ENCODE data around the gene SOX5. TPM values are rescaled to one million over a fixed set of nuclear protein-coding genes. Genes with fewer than 3 reads are reported as not detected.

The SOX5 gene
- total and polyA plus RNA-seq, 2 of the 8 experiments (the other 6 are each of a cell fraction or from before 2014, with no cell fraction given): 2.2 to 2.6 TPM

DNA sequence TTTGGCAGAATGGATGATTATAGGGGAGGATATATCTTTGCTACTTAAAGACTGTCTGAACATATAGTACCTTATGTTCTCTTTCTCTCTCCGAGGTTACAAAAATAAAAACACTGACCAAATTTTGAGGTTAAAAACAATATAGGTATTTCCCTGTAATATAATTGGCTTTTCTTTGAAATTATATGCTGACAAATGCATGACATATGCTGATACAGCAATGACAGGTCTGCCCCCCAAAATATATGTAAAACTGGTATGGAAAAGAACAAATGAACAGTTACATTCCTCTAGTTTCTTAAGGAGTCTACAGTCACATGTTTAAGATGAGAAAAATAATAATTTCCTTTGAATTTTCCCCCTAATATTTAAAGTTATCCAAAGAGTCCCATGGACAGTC is 405.7 kb downstream of the SOX5 start:
- Histone ChIP-seq H2BK5ac (ENCODE audit: low read depth, low read length) (no peak overlapping the region), H4K5ac (ENCODE audit: insufficient read length, low read depth, low read length) (no peak overlapping the region), H3K27me3 (replicated peaks in 1 of 4; ENCODE audit: control insufficient read depth in 3 of 4, extremely low read depth in 1 of 4, insufficient read depth in 3 of 4, low read length in 3 of 4) (no peaks in the 10 kb centered on the region), H4K91ac (replicated peaks; ENCODE audit: insufficient read length, low read length) (no peak overlapping the region), H2BK120ac (replicated peaks; ENCODE audit: low read depth, low read length) (no peak overlapping the region), H3K4me2 (ENCODE audit: insufficient read depth in 1 of 2, low read depth in 2 of 2, low read length in 2 of 2) (no peak overlapping the region), H3K23me2 (ENCODE audit: low read depth, low read length) (no peaks in the 10 kb centered on the region), H3K4me1 (replicated peaks in 1 of 4; ENCODE audit: control insufficient read depth in 3 of 4, insufficient read depth in 4 of 4, low read length in 3 of 4) (no peaks in the 10 kb centered on the region; a peak in 1 of 7 replicates), H2AK5ac (ENCODE audit: low read depth, low read length) (no peak overlapping the region), H3K18ac (ENCODE audit: extremely low read depth, low read length) (no peak overlapping the region), H3K4ac (replicated peaks; ENCODE audit: insufficient read length, low read depth, low read length) (no peak overlapping the region), H3K14ac (ENCODE audit: insufficient read length) (no peak overlapping the region), H2BK12ac (ENCODE audit: low read depth, low read length) (no peak overlapping the region), H3K23ac (ENCODE audit: insufficient read length) (no peak overlapping the region), H2AFZ (ENCODE audit: low read length) (no peak overlapping the region), H3K79me1 (ENCODE audit: low read depth, low read length) (no peaks in the 10 kb centered on the region), H4K8ac (ENCODE audit: extremely low read depth, insufficient read depth, low read length) (no peak overlapping the region), H3K9me3 (ENCODE audit: insufficient read depth in 2 of 2, low read depth in 1 of 2, low read length in 1 of 2) (peaks cover 0 to under 1% of the 10 kb centered on the region in 2 experiments; a peak in 1 of 4 replicates), H3K56ac (replicated peaks; ENCODE audit: insufficient read length, low read depth, low read length) (no peak overlapping the region), H3K4me3 (ENCODE audit: extremely low read depth in 1 of 4, insufficient read depth in 2 of 4, low read depth in 3 of 4, low read length in 4 of 4) (no peak overlapping the region), H3K79me2 (ENCODE audit: control insufficient read depth in 1 of 2, insufficient read depth in 2 of 2, low read length in 2 of 2) (no peaks in the 10 kb centered on the region), H3K36me3 (ENCODE audit: control insufficient read depth in 2 of 4, insufficient read depth in 4 of 4, low read length in 3 of 4) (no peaks in the 10 kb centered on the region), H4K20me1 (replicated peaks in 1 of 2; ENCODE audit: control insufficient read depth in 1 of 2, insufficient read depth in 2 of 2, low read length in 2 of 2) (no peaks in the 10 kb centered on the region), H3K27ac (ENCODE audit: low read depth, low read length) (no peak overlapping the region), H2BK20ac (ENCODE audit: low read length) (no peak overlapping the region), H2BK15ac (ENCODE audit: low read length) (no peak overlapping the region), H3K9ac (replicated peaks in 1 of 4; ENCODE audit: extremely low read depth in 1 of 4, low read depth in 3 of 4, low read length in 3 of 4) (no peak overlapping the region)
- FAIRE-seq (no peak), DNase-seq (ENCODE audit: low read depth in 1 of 2, low spot score in 2 of 2) (no peak)
- ChIA-PET POLR2A (ENCODE audit: partially characterized antibody) (no interaction called here), CTCF (ENCODE audit: partially characterized antibody) (no interaction called here)
- TF ChIP-seq KDM4A (IDR thresholded peaks at IDR 0.05; ENCODE audit: low read depth, low read length, severe bottlenecking) (no peak), SAP30 (IDR thresholded peaks at IDR 0.05; ENCODE audit: insufficient read depth, insufficient replicate concordance, low read length) (no peak), SUZ12 (IDR thresholded peaks at IDR 0.05; ENCODE audit: low read length) (no peak), SIX5 (IDR thresholded peaks at IDR 0.05; ENCODE audit: low read depth, low read length) (no peak), TAF1 (IDR thresholded peaks at IDR 0.05; ENCODE audit: low read depth, low read length) (no peak), RBBP5 (IDR thresholded peaks at IDR 0.05; ENCODE audit: borderline replicate concordance, low read depth, low read length) (no peak), ASH2L (IDR thresholded peaks at IDR 0.05; ENCODE audit: low read length) (no peak), HDAC6 (IDR thresholded peaks at IDR 0.05; ENCODE audit: low read depth, low read length) (no peak)
- TF ChIP-seq, protein P1, sequence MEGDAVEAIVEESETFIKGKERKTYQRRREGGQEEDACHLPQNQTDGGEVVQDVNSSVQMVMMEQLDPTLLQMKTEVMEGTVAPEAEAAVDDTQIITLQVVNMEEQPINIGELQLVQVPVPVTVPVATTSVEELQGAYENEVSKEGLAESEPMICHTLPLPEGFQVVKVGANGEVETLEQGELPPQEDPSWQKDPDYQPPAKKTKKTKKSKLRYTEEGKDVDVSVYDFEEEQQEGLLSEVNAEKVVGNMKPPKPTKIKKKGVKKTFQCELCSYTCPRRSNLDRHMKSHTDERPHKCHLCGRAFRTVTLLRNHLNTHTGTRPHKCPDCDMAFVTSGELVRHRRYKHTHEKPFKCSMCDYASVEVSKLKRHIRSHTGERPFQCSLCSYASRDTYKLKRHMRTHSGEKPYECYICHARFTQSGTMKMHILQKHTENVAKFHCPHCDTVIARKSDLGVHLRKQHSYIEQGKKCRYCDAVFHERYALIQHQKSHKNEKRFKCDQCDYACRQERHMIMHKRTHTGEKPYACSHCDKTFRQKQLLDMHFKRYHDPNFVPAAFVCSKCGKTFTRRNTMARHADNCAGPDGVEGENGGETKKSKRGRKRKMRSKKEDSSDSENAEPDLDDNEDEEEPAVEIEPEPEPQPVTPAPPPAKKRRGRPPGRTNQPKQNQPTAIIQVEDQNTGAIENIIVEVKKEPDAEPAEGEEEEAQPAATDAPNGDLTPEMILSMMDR (IDR thresholded peaks at IDR 0.05; ENCODE audit: control extremely low read depth in 1 of 3, insufficient read depth in 1 of 3, low read depth in 1 of 3, low read length in 3 of 3): no peak
- 89% methylated on average over 1 of the region's 1 CpG; no CpG with 5 or more reads in 1 of the 2 experiments for WGBS, 2 experiments (ENCODE audit: extremely low coverage in 1 of 2, insufficient coverage in 1 of 2, insufficient read length in 1 of 2, insufficient replicate concordance in 2 of 2, low coverage in 1 of 2, low lambda C conversion rate in 2 of 2, missing lambda C conversion rate in 1 of 2)
